8988T (cell line): ENCODE data around the gene IFNA13.

ENCODE experiments used
- DNase-seq: peaks from one replicate; pipeline ENCODE4 v3.0.0; 2011

IFNA13 gene

GRCh38 chr9:21357479-21358460 lies 10.1 kb downstream of the IFNA13 start:
- no peak for DNase-seq

GRCh38 chr9:21350787-21351186 lies 17.1 kb downstream of the IFNA13 start, which contains the start of gene IFNA6:
TSS of gene IFNA6 (minus strand) at chr9:21350887. CDS start at chr9:21350887, 0 bp downstream.
- DNase-seq = no peak

- DNase-seq = no peak
Observed at GRCh38 chr9:21348430-21348970, 19.4 kb downstream of the IFNA13 start.

- no peak for DNase-seq
Observed at GRCh38 chr9:21340735-21341134, 27.1 kb downstream of the IFNA13 start.

GRCh38 chr9:21336457-21336856 lies 31.4 kb downstream of the IFNA13 start:
- DNase-seq = no peak

GRCh38 chr9:21334701-21335632 lies 32.9 kb downstream of the IFNA13 start, which contains the start of gene KLHL9:
TSS of gene KLHL9 (minus strand) at chr9:21335404. CDS start at chr9:21334859, 545 bp downstream.
- DNase-seq = peak; percentile 56

GRCh38 chr9:21333226-21333625 lies 34.6 kb downstream of the IFNA13 start:
- no peak for DNase-seq

- no peak for DNase-seq
Observed at GRCh38 chr9:21331676-21332402, 36.0 kb downstream of the IFNA13 start.

GRCh38 chr9:21326526-21327139 lies 41.2 kb downstream of the IFNA13 start:
- DNase-seq = no peak

GRCh38 chr9:21324047-21324446 lies 43.8 kb downstream of the IFNA13 start:
- no peak for DNase-seq

- DNase-seq = no peak
Observed at GRCh38 chr9:21322911-21323461, 44.9 kb downstream of the IFNA13 start.

GRCh38 chr9:21320465-21320864 lies 47.4 kb downstream of the IFNA13 start:
- no peak for DNase-seq

GRCh38 chr9:21317956-21318923 lies 49.6 kb downstream of the IFNA13 start:
- DNase-seq = no peak
